IMR-90 (cell line): ENCODE measurements around the gene ME3. TPM values are rescaled to one million over a fixed set of nuclear protein-coding genes. Genes with fewer than 3 reads are reported as not detected.

ENCODE experiments used
- ATAC-seq: fragments of 200-7000 bp; cut with Tn5 transposase; 2 replicates; pipeline ENCODE4 v1.9.1; 2020; ENCODE audit warnings: low read depth, mild to moderate bottlenecking, moderate library complexity
- BruUV-seq: library from RNA; stranded (reverse); fragments of 400-500 nt; replicated peaks from 2 replicates; lab custom pipeline; 2021; lab: Mats Ljungman, UMichigan
- CTCF ChIA-PET: fragments of 300-600 bp; formaldehyde crosslinking; extraction: SDS; loops from one replicate; lab custom pipeline; 2021; ENCODE audit warnings: antibody characterized with exemption; lab: Yijun Ruan, JAX
- POLR2A ChIA-PET: fragments of 300-600 bp; sonication (Branson Sonifier 250); formaldehyde crosslinking; loops from one replicate; lab custom pipeline; 2022; ENCODE audit warnings: antibody characterized with exemption; ENCODE audit not compliant: unreplicated experiment; lab: Charles Lee
- DNase-seq: peaks from one replicate; pipeline ENCODE4 v3.0.0; 2013
- H2AFZ ChIP-seq: replicated peaks from 2 replicates; pipeline ENCODE3; 2013; ENCODE audit warnings: low read length, mild to moderate bottlenecking; ENCODE audit not compliant: poor library complexity
- H2AK5ac ChIP-seq: 2 replicates; pipeline ENCODE4 v1.6.1; 2013; ENCODE audit warnings: low read depth, low read length, inconsistent platforms
- H2AK9ac ChIP-seq: replicated peaks from 2 replicates; pipeline ENCODE3; 2013; ENCODE audit warnings: mild to moderate bottlenecking, low read depth, low read length, moderate library complexity; ENCODE audit not compliant: poor library complexity
- H2BK120ac ChIP-seq: 2 replicates; pipeline ENCODE4 v1.6.1; 2013; ENCODE audit warnings: low read depth, low read length, inconsistent platforms
- H2BK15ac ChIP-seq: 3 replicates; pipeline ENCODE4 v1.6.1; 2013; ENCODE audit warnings: low read depth, low read length, inconsistent platforms
- H2BK20ac ChIP-seq: 2 replicates; pipeline ENCODE4 v1.6.1; 2013; ENCODE audit warnings: low read depth, mild to moderate bottlenecking, inconsistent platforms, low read length, moderate library complexity
- H2BK5ac ChIP-seq: 2 replicates; pipeline ENCODE4 v1.6.1; 2013; ENCODE audit warnings: mild to moderate bottlenecking, low read depth, low read length, inconsistent platforms; ENCODE audit not compliant: poor library complexity, severe bottlenecking
- H3K14ac ChIP-seq: replicated peaks from 2 replicates; pipeline ENCODE4 v1.6.1; 2013; ENCODE audit warnings: low read depth, low read length, inconsistent platforms
- H3K18ac ChIP-seq: 2 replicates; pipeline ENCODE4 v1.6.1; 2013; ENCODE audit warnings: low read depth, low read length, control low read depth
- H3K23ac ChIP-seq: 2 replicates; pipeline ENCODE4 v1.6.1; 2013; ENCODE audit warnings: low read depth, low read length, inconsistent platforms
- H3K27ac ChIP-seq: 2 replicates; pipeline ENCODE4 v1.5.1; 2013; ENCODE audit warnings: mild to moderate bottlenecking, control low read depth, low read length; ENCODE audit not compliant: insufficient read depth
- H3K27me3 ChIP-seq: 2 replicates; pipeline ENCODE4 v1.6.1; 2013; ENCODE audit warnings: low read length; ENCODE audit not compliant: control insufficient read depth, insufficient read depth
- H3K36me3 ChIP-seq: 2 replicates; pipeline ENCODE4 v1.6.1; 2013; ENCODE audit warnings: low read length, mixed read lengths; ENCODE audit not compliant: control insufficient read depth, insufficient read depth
- H3K4ac ChIP-seq: 2 replicates; pipeline ENCODE4 v1.6.1; 2013; ENCODE audit warnings: low read depth, low read length, inconsistent platforms
- H3K4me1 ChIP-seq: 2 replicates; pipeline ENCODE4 v1.6.1; 2013; ENCODE audit warnings: low read length, mixed read lengths; ENCODE audit not compliant: control insufficient read depth, insufficient read depth
- H3K4me2 ChIP-seq: 2 replicates; pipeline ENCODE4 v1.6.1; 2013; ENCODE audit warnings: low read depth, mild to moderate bottlenecking, control low read depth, low read length, moderate library complexity
- H3K4me3 ChIP-seq: 2 replicates; pipeline ENCODE4 v1.5.1; 2013; ENCODE audit warnings: low read depth, mild to moderate bottlenecking, control low read depth, low read length, moderate library complexity; ENCODE audit not compliant: insufficient read depth
- H3K56ac ChIP-seq: 2 replicates; pipeline ENCODE4 v1.6.1; 2013; ENCODE audit warnings: low read length, inconsistent platforms; ENCODE audit not compliant: insufficient read depth; ENCODE audit errors: extremely low read depth
- H3K79me1 ChIP-seq, 2 experiments: 2 replicates each; pipeline ENCODE4 v1.6.1; 2013; ENCODE audit warnings: low read length in 2 of 2, inconsistent platforms in 1 of 2, low read depth in 1 of 2
- H3K9ac ChIP-seq: 2 replicates; pipeline ENCODE4 v1.6.1; 2013; ENCODE audit warnings: low read depth, low read length, control low read depth
- H3K9me1 ChIP-seq: 2 replicates; pipeline ENCODE4 v1.6.1; 2013; ENCODE audit warnings: low read length, inconsistent platforms; ENCODE audit not compliant: insufficient read depth
- H3K9me3 ChIP-seq: 2 replicates; pipeline ENCODE4 v1.6.1; 2013; ENCODE audit warnings: low read length; ENCODE audit not compliant: control insufficient read depth, insufficient read depth
- H4K20me1 ChIP-seq: 2 replicates; pipeline ENCODE4 v1.6.1; 2013; ENCODE audit warnings: low read length, inconsistent platforms; ENCODE audit not compliant: insufficient read depth
- H4K5ac ChIP-seq: 2 replicates; pipeline ENCODE4 v1.6.1; 2013; ENCODE audit warnings: mild to moderate bottlenecking, low read depth, low read length, control low read depth
- H4K8ac ChIP-seq, 2 experiments: 2 replicates each; pipeline ENCODE4 v1.6.1; 2013; ENCODE audit warnings: low read depth in 2 of 2, low read length in 2 of 2, control low read depth in 1 of 2, inconsistent platforms in 1 of 2
- H4K91ac ChIP-seq: 2 replicates; pipeline ENCODE4 v1.6.1; 2013; ENCODE audit warnings: low read depth, low read length, inconsistent platforms; ENCODE audit not compliant: insufficient read depth
- MAZ ChIP-seq: IDR thresholded peaks from 2 replicates; pipeline ENCODE4 v1.6.1; 2012; ENCODE audit warnings: low read depth, mild to moderate bottlenecking, low read length, improper control_type of control experiment, moderate library complexity, borderline replicate concordance
- RFX5 ChIP-seq: IDR thresholded peaks from 2 replicates; pipeline ENCODE4 v1.8.0; 2012; ENCODE audit warnings: low read depth, mild to moderate bottlenecking, low read length, moderate library complexity
- WGBS, 2 experiments: methylation state at CpG; one replicate each; pipeline versions ENCODE4 v1.1.5 to v1.1.7; 2013; ENCODE audit warnings: missing lambda C conversion rate in 2 of 2; ENCODE audit not compliant: insufficient read length in 1 of 2; ENCODE audit errors: extremely low coverage in 2 of 2; 5-methylcytosine and 5-hydroxymethylcytosine counted together
- dilution Hi-C: fragments of 300-500 bp; cut with HindIII; formaldehyde crosslinking; loops from one replicate; pipeline ENCODE4 v1.14.3; 2018; ENCODE audit warnings: low sequenced_read_pairs; ENCODE audit not compliant: unreplicated experiment
- in situ Hi-C: fragments of 300-500 bp; cut with MboI; formaldehyde crosslinking; loops from 3 replicates; pipeline ENCODE4 v1.14.3; 2019; ENCODE audit warnings: low sequenced_read_pairs, inconsistent platforms, mixed read lengths
- intact Hi-C: fragments of 100-400 bp; cut with micrococcal nuclease; formaldehyde crosslinking; loops from 2 replicates; pipeline ENCODE4 v1.10.0; 2022
- polyA plus RNA-seq, 3 experiments: library from polyadenylated mRNA; depleted of rRNA; stranded (reverse); fragments of >200 nt; gene quantifications; 2 replicates each; pipeline ENCODE4 v1.2.3, GENCODE V29; 2012; ENCODE audit warnings: low replicate concordance in 1 of 3
- total RNA-seq: library from RNA; depleted of rRNA; stranded (reverse); fragments of >200 nt; gene quantifications from 2 replicates; pipeline ENCODE4 v1.2.3, GENCODE V29; 2012
- TF ChIP-seq, protein P1 (sequence below): conservative IDR thresholded peaks from 2 replicates; pipeline ENCODE4 v1.5.1; 2012; ENCODE audit warnings: mild to moderate bottlenecking, low read depth, low read length, improper control_type of control experiment

ME3 gene
- total and polyA plus RNA-seq, 2 of the 4 experiments (the other 2 are of a cell fraction), result 7.8 to 9.0 TPM

GRCh38 chr11:86488553-86488952, 183.9 kb downstream of the ME3 start:
- Histone ChIP-seq H2BK120ac (no peak overlapping the region), H2BK5ac (no peak overlapping the region), H3K56ac (no peak overlapping the region), H3K4me3 (no peak overlapping the region), H2BK20ac (0 out of 2 replicates have a peak overlapping the region, but pooled peaks have one; percentile 31), H3K9me3 (no peaks in the 10 kb centered on the region), H3K36me3 (no peaks in the 10 kb centered on the region), H3K14ac (no peak overlapping the region), H4K20me1 (peaks cover 4% of the 10 kb centered on the region), H3K27me3 (no peaks in the 10 kb centered on the region; the same call in 1 of the 2 replicates), H4K5ac (no peak overlapping the region), H3K9me1 (peaks cover 19% of the 10 kb centered on the region), H2BK15ac (no peak overlapping the region), H3K27ac (no peak overlapping the region), H3K4ac (no peak overlapping the region), H3K4me1 (peaks cover 8% of the 10 kb centered on the region), H4K91ac (no peak overlapping the region), H4K8ac (no peak overlapping the region), H3K23ac (no peak overlapping the region), H2AK5ac (no peak overlapping the region), H3K9ac (no peak overlapping the region), H3K79me1 (no peaks in the 10 kb centered on the region), H3K4me2 (no peak overlapping the region), H2AK9ac (no peak overlapping the region), H2AFZ (no peak overlapping the region), H3K18ac (no peak overlapping the region)
- ATAC-seq (no peak), DNase-seq (no peak)
- dilution Hi-C loops, result no loop called here
- intact Hi-C loops, result no loop called here
- ChIA-PET CTCF (no interaction called here), POLR2A (no interaction called here)
- no TSS peak for BruUV-seq
- in situ Hi-C loops, result no loop called here
- WGBS, 2 experiments, result 100% methylated on average over 1 of the region's 4 CpGs; no CpG with 5 or more reads in 1 of the 2 experiments
- TF ChIP-seq, protein P1, sequence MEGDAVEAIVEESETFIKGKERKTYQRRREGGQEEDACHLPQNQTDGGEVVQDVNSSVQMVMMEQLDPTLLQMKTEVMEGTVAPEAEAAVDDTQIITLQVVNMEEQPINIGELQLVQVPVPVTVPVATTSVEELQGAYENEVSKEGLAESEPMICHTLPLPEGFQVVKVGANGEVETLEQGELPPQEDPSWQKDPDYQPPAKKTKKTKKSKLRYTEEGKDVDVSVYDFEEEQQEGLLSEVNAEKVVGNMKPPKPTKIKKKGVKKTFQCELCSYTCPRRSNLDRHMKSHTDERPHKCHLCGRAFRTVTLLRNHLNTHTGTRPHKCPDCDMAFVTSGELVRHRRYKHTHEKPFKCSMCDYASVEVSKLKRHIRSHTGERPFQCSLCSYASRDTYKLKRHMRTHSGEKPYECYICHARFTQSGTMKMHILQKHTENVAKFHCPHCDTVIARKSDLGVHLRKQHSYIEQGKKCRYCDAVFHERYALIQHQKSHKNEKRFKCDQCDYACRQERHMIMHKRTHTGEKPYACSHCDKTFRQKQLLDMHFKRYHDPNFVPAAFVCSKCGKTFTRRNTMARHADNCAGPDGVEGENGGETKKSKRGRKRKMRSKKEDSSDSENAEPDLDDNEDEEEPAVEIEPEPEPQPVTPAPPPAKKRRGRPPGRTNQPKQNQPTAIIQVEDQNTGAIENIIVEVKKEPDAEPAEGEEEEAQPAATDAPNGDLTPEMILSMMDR, result no peak
- TF ChIP-seq MAZ, result no peak
- TF ChIP-seq RFX5, result no peak
